ENCODE results near the gene FHL1.
"Not testable (repeated sequence)": the region's sequence is repeated elsewhere in the genome, so short reads cannot be mapped to it uniquely, and the experiment has no call there.

Gene FHL1

DNA sequence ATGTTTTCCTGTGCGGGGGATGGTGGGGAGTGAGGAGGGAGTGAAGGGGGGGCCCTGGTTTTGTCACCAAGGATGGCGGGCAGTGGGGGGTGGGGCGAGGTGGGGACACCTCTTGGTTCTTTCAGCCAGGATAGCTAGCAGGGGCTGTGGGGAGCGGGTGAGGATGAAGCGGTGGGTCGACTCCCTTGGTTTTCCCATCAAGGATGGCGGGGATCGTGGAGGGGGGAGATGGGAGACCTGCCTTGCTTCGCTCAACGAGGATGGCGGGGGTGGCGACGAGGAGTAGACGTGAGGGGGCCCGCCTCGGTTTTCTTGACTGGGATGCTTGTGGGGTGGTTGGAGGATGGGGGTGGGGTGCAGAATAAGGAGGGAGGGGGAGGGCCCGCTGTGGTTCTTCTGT lies 643 bp downstream of the FHL1 start:
- DNase-seq, result no peak

DNA sequence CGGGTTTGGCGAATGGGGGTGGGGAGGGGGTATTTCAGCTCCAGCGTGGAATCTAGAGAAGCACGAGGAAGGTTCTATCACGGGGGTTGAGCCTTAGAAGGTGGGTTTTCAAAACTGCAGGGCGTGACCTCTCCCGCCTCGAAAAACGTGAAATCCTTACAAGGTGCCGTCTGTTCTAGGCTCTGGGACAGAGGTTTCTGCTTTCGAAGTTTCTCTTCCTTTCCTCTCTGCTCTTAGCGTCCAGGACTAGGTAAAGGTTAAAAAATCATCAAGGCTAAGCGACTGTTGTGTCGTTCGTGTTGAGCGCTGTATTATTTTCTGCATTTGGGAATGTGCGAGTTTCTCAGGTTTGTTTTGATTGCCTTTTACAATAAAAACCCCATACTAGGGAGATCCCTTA lies 1.1 kb downstream of the FHL1 start:
- DNase-seq, result no peak

GRCh38 chrX:136154998-136155397 lies 7.7 kb downstream of the FHL1 start:
- DNase-seq, result no peak

GRCh38 chrX:136156560-136157117 lies 9.3 kb downstream of the FHL1 start:
- DNase-seq, result no peak

GRCh38 chrX:136157187-136157586 lies 9.9 kb downstream of the FHL1 start:
- DNase-seq, result peak; percentile 12 to 44 (median 38)

- DNase-seq, result no peak
Observed at GRCh38 chrX:136158685-136159084, 11.4 kb downstream of the FHL1 start.

DNA sequence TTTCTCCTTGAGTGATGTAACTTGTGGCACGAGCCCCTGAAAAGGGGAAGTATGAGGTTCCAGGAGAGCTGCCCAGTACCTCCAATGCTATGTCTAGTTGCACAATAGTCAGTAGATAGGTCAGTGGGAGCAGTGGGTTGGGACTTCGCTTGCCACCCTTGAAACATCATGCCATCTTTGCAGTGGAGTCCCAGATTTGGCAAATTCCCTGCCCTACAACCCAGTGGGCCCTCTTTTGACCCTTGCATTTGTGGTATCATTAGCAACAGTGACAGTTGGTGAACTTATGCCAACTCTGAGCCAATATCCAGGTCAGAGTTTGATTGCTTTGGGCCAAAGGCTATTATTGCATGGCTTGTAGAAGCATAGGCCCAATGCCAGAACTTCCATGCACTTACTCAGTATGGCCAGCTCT lies 12.3 kb downstream of the FHL1 start:
- peak; percentile 24 to 32 (median 28) for DNase-seq

GRCh38 chrX:136162827-136163570 lies 15.7 kb downstream of the FHL1 start:
- DNase-seq, result peak; percentile 50 to 66 (median 55)

GRCh38 chrX:136163689-136164088 lies 16.4 kb downstream of the FHL1 start:
- no peak for DNase-seq

GRCh38 chrX:136165406-136165805 lies 18.1 kb downstream of the FHL1 start:
- no peak for DNase-seq

- DNase-seq, result peak in 2 of 3 donors; percentile 26 to 28
Observed at GRCh38 chrX:136166221-136166855, 19.0 kb downstream of the FHL1 start.

GRCh38 chrX:136167989-136168388 lies 20.7 kb downstream of the FHL1 start:
- not testable (repeated sequence) for DNase-seq

- DNase-seq, result no peak
Observed at GRCh38 chrX:136168929-136169735, 21.8 kb downstream of the FHL1 start.

GRCh38 chrX:136170139-136170800 lies 22.9 kb downstream of the FHL1 start:
- DNase-seq, result no peak

GRCh38 chrX:136171420-136171819 lies 24.1 kb downstream of the FHL1 start:
- no peak for DNase-seq

- no peak for DNase-seq
Observed at GRCh38 chrX:136176399-136176825, 29.1 kb downstream of the FHL1 start.

DNA sequence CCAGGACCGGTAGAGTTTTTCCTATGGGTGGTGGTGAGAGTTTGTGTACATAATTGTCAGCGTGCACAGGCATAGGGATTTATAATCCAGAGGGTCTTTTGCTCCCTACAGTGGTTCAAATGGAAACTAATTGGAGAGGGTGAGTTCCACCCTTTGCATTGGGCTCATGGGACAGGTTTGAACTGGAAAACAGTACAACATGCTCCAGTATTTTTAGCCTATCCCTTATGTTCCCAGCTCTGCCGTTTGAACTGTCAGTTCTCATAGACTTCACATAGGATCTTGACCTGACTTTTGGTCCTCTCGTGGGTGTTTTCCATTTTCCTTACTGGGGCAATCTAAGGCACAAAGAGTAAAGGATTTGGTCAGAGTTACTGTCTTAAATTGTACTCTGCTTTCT lies 31.8 kb downstream of the FHL1 start:
- no peak for DNase-seq

GRCh38 chrX:136182414-136182813 lies 35.1 kb downstream of the FHL1 start:
- peak; percentile 15 to 28 (median 27) for DNase-seq

GRCh38 chrX:136183172-136183571 lies 35.8 kb downstream of the FHL1 start:
- no peak for DNase-seq

DNA sequence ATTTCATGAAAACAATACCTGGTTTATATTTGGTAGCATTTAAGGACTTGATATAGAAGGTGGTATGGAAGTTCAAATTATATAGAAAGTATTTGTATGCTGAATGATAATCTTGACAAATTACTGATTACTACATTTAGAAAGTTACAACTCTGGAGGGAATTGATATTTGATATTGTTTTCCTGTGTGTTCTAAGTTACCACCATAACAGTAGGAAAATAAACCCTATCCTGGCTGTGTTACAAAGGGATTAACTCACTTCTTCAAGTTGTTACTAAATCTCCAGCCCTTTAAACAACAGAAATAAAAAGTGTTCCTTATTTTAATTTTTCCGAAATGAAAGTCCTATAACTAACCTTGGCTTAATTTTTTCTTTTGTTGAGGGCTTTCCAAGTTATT lies 36.6 kb downstream of the FHL1 start:
- DNase-seq, result no peak

DNA sequence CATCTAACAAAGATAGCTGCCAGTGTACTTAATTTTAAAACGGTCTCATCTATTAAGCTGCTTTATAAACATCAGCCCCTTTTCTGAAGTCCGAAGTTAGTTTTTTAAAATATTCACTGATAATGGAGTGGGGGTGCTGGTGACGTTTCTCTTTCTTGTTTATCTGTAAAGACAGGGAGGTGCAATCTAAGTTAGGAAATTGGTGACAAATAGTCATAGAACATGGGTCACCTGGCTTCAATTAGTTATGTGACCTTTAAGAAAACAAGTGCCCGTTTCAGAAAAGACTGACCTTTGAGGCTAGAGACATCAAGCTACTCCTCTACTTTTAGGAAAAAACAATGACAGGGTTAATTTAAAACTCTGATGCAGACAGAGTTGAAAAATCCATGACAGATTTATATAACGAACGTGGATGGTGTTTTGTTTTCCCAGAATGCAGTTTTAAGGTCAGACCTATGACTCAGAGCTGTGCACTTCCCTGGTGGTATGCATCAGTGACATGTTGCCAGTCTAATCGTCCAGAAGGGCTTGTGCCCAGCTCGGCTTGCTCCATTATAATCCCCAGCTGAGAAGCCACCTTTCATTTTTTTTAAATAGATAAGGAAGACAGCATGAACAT lies 38.2 kb downstream of the FHL1 start:
- peak; percentile 26 to 48 (median 40) for DNase-seq

GRCh38 chrX:136186023-136186413 lies 38.7 kb downstream of the FHL1 start:
- DNase-seq, result no peak
